ENCODE measurements around the gene DDX41. TPM values are rescaled to one million over a fixed set of nuclear protein-coding genes. Genes with fewer than 3 reads are reported as not detected.

DDX41 gene
- total and polyA plus RNA-seq, 2 donors (not counting 1 experiment from before 2014, with no cell fraction given): 110 to 168 TPM

GRCh38 chr5:177509381-177509951, 7.3 kb downstream of the DDX41 start, which contains the start of gene DOK3:
DOK3 (minus strand) TSS chr5:177509826; CDS start chr5:177509540, 286 bp downstream.
- H2AFZ ChIP-seq (ENCODE audit: insufficient read depth, low read depth, low read length, poor library complexity, severe bottlenecking): peak within 1 kb of the TSS; percentile 63
- CTCF ChIA-PET: interaction anchor here (0.9 to 5.5 kb wide), 9 partner anchors 10 to 120 kb away, joined by 3 to 70 read pairs (median 7); partner anchors contain the start of genes PDLIM7 and TMED9
- H3K9me3 ChIP-seq (ENCODE audit: control extremely low read depth in 1 of 3, control insufficient read depth in 2 of 3, insufficient read depth in 1 of 3, low read length in 2 of 3): no peaks in the 10 kb centered on the region
- intact Hi-C loops (cut with micrococcal nuclease): loop anchor here (5.0 kb wide), 1 partner anchor 207 kb away; the partner anchor contains the start of genes PRELID1 and RAB24
- POLR2A ChIA-PET: interaction anchor here (0.9 to 4.1 kb wide), 6 partner anchors 9 to 106 kb away, joined by 3 to 19 read pairs (median 6); partner anchors contain the start of genes GRK6 and PDLIM7
- Mint-ChIP-seq H3K4me1 (peaks cover 55% of the 10 kb centered on the region), H3K9me3 (ENCODE audit: insufficient read depth) (no peaks in the 10 kb centered on the region), H3K27ac (peak within 1 kb of the TSS; percentile 98), H3K4me3 (peak within 1 kb of the TSS; percentile 94), H3K27me3 (no peaks in the 10 kb centered on the region)
- peak within 1 kb of the TSS; percentile 57 to 95 (median 75) for H3K4me3 ChIP-seq (ENCODE audit: control extremely low read depth in 1 of 5, extremely low read depth in 1 of 5, insufficient read depth in 1 of 5, low read depth in 2 of 5, low read length in 4 of 5)
- H3K79me2 ChIP-seq (ENCODE audit: control insufficient read depth, insufficient read depth, low read length): peaks cover 55% of the 10 kb centered on the region
- peaks cover 38 to 53% of the 10 kb centered on the region in 2 donors for H3K4me1 ChIP-seq (ENCODE audit: control insufficient read depth in 2 of 2, insufficient read depth in 2 of 2, low read length in 2 of 2)
- ATAC-seq (ENCODE audit: low read depth): peak; percentile 39
- peaks cover 24% of the 10 kb centered on the region for H4K20me1 ChIP-seq (ENCODE audit: control insufficient read depth, insufficient read depth, low read length, poor library complexity, severe bottlenecking)
- H3K36me3 ChIP-seq (replicated peaks in 1 of 2; ENCODE audit: control extremely low read depth in 1 of 2, control insufficient read depth in 1 of 2, extremely low read depth in 1 of 2, insufficient read depth in 2 of 2, low read length in 1 of 2): peaks cover 0 to 55% of the 10 kb centered on the region in 2 experiments
- peak within 1 kb of the TSS; percentile 91 to 96 for H3K27ac ChIP-seq (ENCODE audit: low read length in 2 of 2)
- H3K4me2 ChIP-seq (replicated peaks; ENCODE audit: low read depth, low read length, poor library complexity, severe bottlenecking): peak within 1 kb of the TSS; percentile 97
- H3K9ac ChIP-seq (ENCODE audit: low read length): peak within 1 kb of the TSS; percentile 86
- no peaks in the 10 kb centered on the region for H3K27me3 ChIP-seq (replicated peaks in 1 of 4; ENCODE audit: control extremely low read depth in 1 of 4, control insufficient read depth in 3 of 4, insufficient read depth in 4 of 4, low read length in 3 of 4)
- WGBS (ENCODE audit: insufficient coverage): 0% methylated on average over 16 of the region's 20 CpGs
- peak; percentile 81 for DNase-seq
- TF ChIP-seq EZH2 (IDR thresholded peaks at IDR 0.05; ENCODE audit: borderline replicate concordance, insufficient read depth, low read depth, low read length, poor library complexity, severe bottlenecking) (no peak), CTCF (IDR thresholded peaks at IDR 0.05) (no peak)

GRCh38 chr5:177508837-177509236, 7.9 kb downstream of the DDX41 start:
- POLR2A ChIA-PET: interaction anchor here (0.7 to 4.1 kb wide), 5 partner anchors 9 to 105 kb away, joined by 3 to 19 read pairs (median 6); partner anchors contain the start of genes GRK6 and PDLIM7
- Histone ChIP-seq H3K9ac (ENCODE audit: low read length) (peak overlapping the region; percentile 86), H3K79me2 (ENCODE audit: control insufficient read depth, insufficient read depth, low read length) (peaks cover 49% of the 10 kb centered on the region), H3K27ac (ENCODE audit: low read length in 2 of 2) (peak overlapping the region; percentile 91 to 96), H3K36me3 (replicated peaks in 1 of 2; ENCODE audit: control extremely low read depth in 1 of 2, control insufficient read depth in 1 of 2, extremely low read depth in 1 of 2, insufficient read depth in 2 of 2, low read length in 1 of 2) (peaks cover 0 to 55% of the 10 kb centered on the region in 2 experiments), H3K9me3 (ENCODE audit: control extremely low read depth in 1 of 3, control insufficient read depth in 2 of 3, insufficient read depth in 1 of 3, low read length in 2 of 3) (no peaks in the 10 kb centered on the region), H3K4me1 (ENCODE audit: control insufficient read depth in 2 of 2, insufficient read depth in 2 of 2, low read length in 2 of 2) (peaks cover 38 to 53% of the 10 kb centered on the region in 2 donors), H4K20me1 (ENCODE audit: control insufficient read depth, insufficient read depth, low read length, poor library complexity, severe bottlenecking) (peaks cover 24% of the 10 kb centered on the region), H3K4me3 (ENCODE audit: control extremely low read depth in 1 of 5, extremely low read depth in 1 of 5, insufficient read depth in 1 of 5, low read depth in 2 of 5, low read length in 4 of 5) (peak overlapping the region; percentile 57 to 95 (median 75)), H2AFZ (ENCODE audit: insufficient read depth, low read depth, low read length, poor library complexity, severe bottlenecking) (peak overlapping the region; percentile 45), H3K4me2 (replicated peaks; ENCODE audit: low read depth, low read length, poor library complexity, severe bottlenecking) (peak overlapping the region; percentile 97), H3K27me3 (replicated peaks in 1 of 4; ENCODE audit: control extremely low read depth in 1 of 4, control insufficient read depth in 3 of 4, insufficient read depth in 4 of 4, low read length in 3 of 4) (no peaks in the 10 kb centered on the region)
- Mint-ChIP-seq H3K27me3 (no peaks in the 10 kb centered on the region), H3K9me3 (ENCODE audit: insufficient read depth) (no peaks in the 10 kb centered on the region), H3K27ac (peak overlapping the region; percentile 98), H3K4me3 (peak overlapping the region; percentile 94), H3K4me1 (peaks cover 53% of the 10 kb centered on the region)
- TF ChIP-seq CTCF (IDR thresholded peaks at IDR 0.05) (no peak), EZH2 (IDR thresholded peaks at IDR 0.05; ENCODE audit: borderline replicate concordance, insufficient read depth, low read depth, low read length, poor library complexity, severe bottlenecking) (no peak)
- peak; percentile 79 for DNase-seq
- CTCF ChIA-PET: interaction anchor here (0.7 to 5.5 kb wide), 11 partner anchors 9 to 119 kb away, joined by 3 to 70 read pairs (median 5); partner anchors contain the start of genes PDLIM7 and TMED9
- peak; percentile 38 for ATAC-seq (ENCODE audit: low read depth)
- WGBS (ENCODE audit: insufficient coverage): 0% methylated on average over 7 of the region's 8 CpGs
- intact Hi-C loops (cut with micrococcal nuclease): loop anchor here (1.0 to 5.0 kb wide), 2 partner anchors 7 to 207 kb away; partner anchors contain the start of genes DDX41, PRELID1 and RAB24

Measured in B cell (primary cell).